Hepatocyte (in vitro differentiated cells): ENCODE data around the gene GNAS. TPM values are rescaled to one million over a fixed set of nuclear protein-coding genes. Genes with fewer than 3 reads are reported as not detected.

Source experiments
- DNase-seq: peaks from one replicate; pipeline ENCODE4 v3.0.0-alpha.2; 2016; ENCODE audit warnings: low spot score
- H2AFZ ChIP-seq: fragments of 200-600 bp; sonication (generic); 2 replicates; pipeline ENCODE4 v1.6.0; 2016; ENCODE audit warnings: antibody characterized with exemption, mild to moderate bottlenecking
- H3K27ac ChIP-seq: fragments of 200-600 bp; sonication (generic); 2 replicates; pipeline ENCODE4 v1.5.1; 2016; ENCODE audit warnings: mild to moderate bottlenecking
- H3K27me3 ChIP-seq: fragments of 200-600 bp; sonication (generic); 2 replicates; pipeline ENCODE4 v1.6.1; 2016
- H3K36me3 ChIP-seq: fragments of 200-600 bp; sonication (generic); replicated peaks from 2 replicates; pipeline ENCODE4 v1.5.1; 2016; ENCODE audit warnings: low read depth; ENCODE audit not compliant: insufficient read depth
- H3K4me1 ChIP-seq: fragments of 200-600 bp; sonication (generic); 2 replicates; pipeline ENCODE4 v1.5.1; 2016; ENCODE audit warnings: mild to moderate bottlenecking, moderate library complexity; ENCODE audit not compliant: insufficient read depth
- H3K4me2 ChIP-seq: fragments of 200-600 bp; sonication (generic); 2 replicates; pipeline ENCODE4 v1.6.0; 2016
- H3K4me3 ChIP-seq: fragments of 200-600 bp; sonication (generic); 2 replicates; pipeline ENCODE4 v1.5.1; 2016; ENCODE audit warnings: mild to moderate bottlenecking
- H3K79me2 ChIP-seq: fragments of 200-600 bp; sonication (generic); 2 replicates; pipeline ENCODE4 v1.6.0; 2017; ENCODE audit warnings: mild to moderate bottlenecking
- H3K9me2 ChIP-seq: fragments of 200-600 bp; sonication (generic); replicated peaks from 2 replicates; pipeline ENCODE4 v1.6.0; 2017; ENCODE audit warnings: mild to moderate bottlenecking; ENCODE audit not compliant: insufficient read depth
- H3K9me3 ChIP-seq: fragments of 200-600 bp; sonication (generic); 2 replicates; pipeline ENCODE4 v1.5.1; 2016; ENCODE audit warnings: low read depth, mild to moderate bottlenecking
- H4K20me1 ChIP-seq: fragments of 200-600 bp; sonication (generic); 2 replicates; pipeline ENCODE4 v1.6.0; 2016; ENCODE audit warnings: mild to moderate bottlenecking; ENCODE audit not compliant: insufficient read depth, poor library complexity, severe bottlenecking
- CTCF ChIP-seq: fragments of 200-600 bp; sonication (generic); IDR thresholded peaks from 2 replicates; pipeline ENCODE4 v1.5.1; 2016; ENCODE audit warnings: antibody characterized with exemption, mild to moderate bottlenecking; ENCODE audit not compliant: poor library complexity
- EZH2 ChIP-seq: fragments of 200-600 bp; sonication (generic); IDR thresholded peaks from 2 replicates; pipeline ENCODE4 v1.6.1; 2016; ENCODE audit warnings: antibody characterized with exemption, mild to moderate bottlenecking, borderline replicate concordance
- EZH2phosphoT487 ChIP-seq: fragments of 200-600 bp; sonication (generic); IDR thresholded peaks from one replicate; pipeline ENCODE4 v1.6.1; 2018; ENCODE audit warnings: antibody characterized with exemption, mild to moderate bottlenecking, low read depth, moderate library complexity; ENCODE audit not compliant: unreplicated experiment, severe bottlenecking
- WGBS: methylation state at CpG from one replicate; pipeline ENCODE4 v1.1.6; 2016; ENCODE audit warnings: low lambda C conversion rate; ENCODE audit errors: missing lambda C conversion rate; 5-methylcytosine and 5-hydroxymethylcytosine counted together
- polyA plus RNA-seq: library from polyadenylated mRNA; unstranded; fragments of >200 nt; fragmentation: Nextera tagmentation; extraction: Ambion mirVana; gene quantifications from 2 replicates; pipeline ENCODE4 v1.2.1, GENCODE V29; 2016
- total RNA-seq: library from RNA; depleted of rRNA; stranded (reverse); fragments of >200 nt; gene quantifications from 2 replicates; pipeline ENCODE4 v1.2.3, GENCODE V29; 2014

The GNAS gene
- total and polyA plus RNA-seq, 2 experiments from 2014 or later = 897 to 1,649 TPM

- TF ChIP-seq CTCF = no peak
- TF ChIP-seq EZH2 = no peak
- no peak for TF ChIP-seq EZH2phosphoT487
- 100% methylated on average over 2 of the region's 2 CpGs for WGBS
- Histone ChIP-seq H3K4me2 (no peak overlapping the region), H3K27me3 (no peaks in the 10 kb centered on the region), H3K4me1 (peaks cover 18% of the 10 kb centered on the region), H3K4me3 (no peak overlapping the region), H3K27ac (no peak overlapping the region), H3K9me3 (no peaks in the 10 kb centered on the region), H2AFZ (no peak overlapping the region), H3K9me2 (no peaks in the 10 kb centered on the region), H3K79me2 (peaks cover 12% of the 10 kb centered on the region), H3K36me3 (peaks cover 11% of the 10 kb centered on the region), H4K20me1 (peaks cover 18% of the 10 kb centered on the region)
- DNase-seq = no peak
Measured at GRCh38 chr20:58911309-58911708, 58.8 kb downstream of the GNAS start.

- H3K4me1 ChIP-seq = peaks cover 13% of the 10 kb centered on the region
- peaks cover 11% of the 10 kb centered on the region for H3K36me3 ChIP-seq
- WGBS = 97% methylated on average over 3 of the region's 3 CpGs
- H3K4me3 ChIP-seq = no peak overlapping the region
- no peak overlapping the region for H3K27ac ChIP-seq
- H4K20me1 ChIP-seq = peaks cover 12% of the 10 kb centered on the region
- no peaks in the 10 kb centered on the region for H3K27me3 ChIP-seq
- DNase-seq = no peak
- no peak overlapping the region for H2AFZ ChIP-seq
- no peaks in the 10 kb centered on the region for H3K9me3 ChIP-seq
- H3K79me2 ChIP-seq = peaks cover 10% of the 10 kb centered on the region
- TF ChIP-seq EZH2 (no peak), EZH2phosphoT487 (no peak), CTCF (no peak)
- no peak overlapping the region for H3K4me2 ChIP-seq
- no peaks in the 10 kb centered on the region for H3K9me2 ChIP-seq
Measured at GRCh38 chr20:58911970-58912369, 59.5 kb downstream of the GNAS start.

- Histone ChIP-seq H3K9me2 (no peaks in the 10 kb centered on the region), H3K79me2 (peaks cover 8% of the 10 kb centered on the region), H2AFZ (no peak overlapping the region), H3K4me3 (no peak overlapping the region), H3K27me3 (no peaks in the 10 kb centered on the region), H3K9me3 (no peaks in the 10 kb centered on the region), H3K27ac (no peak overlapping the region), H3K4me1 (peaks cover 5% of the 10 kb centered on the region), H3K4me2 (no peak overlapping the region), H4K20me1 (peaks cover 5% of the 10 kb centered on the region), H3K36me3 (peaks cover 11% of the 10 kb centered on the region)
- no peak for DNase-seq
- WGBS = 97% methylated on average over 4 of the region's 4 CpGs
- TF ChIP-seq CTCF (no peak), EZH2phosphoT487 (no peak), EZH2 (no peak)
Measured at GRCh38 chr20:58913079-58913478, 60.6 kb downstream of the GNAS start.

- TF ChIP-seq CTCF (no peak), EZH2 (no peak), EZH2phosphoT487 (no peak)
- H3K9me2 ChIP-seq = no peaks in the 10 kb centered on the region
- H3K27ac ChIP-seq = no peak overlapping the region
- DNase-seq = no peak
- WGBS = 94% methylated on average over 6 of the region's 6 CpGs
- no peak overlapping the region for H3K4me3 ChIP-seq
- H3K27me3 ChIP-seq = no peaks in the 10 kb centered on the region
- H3K79me2 ChIP-seq = no peaks in the 10 kb centered on the region
- H3K9me3 ChIP-seq = no peaks in the 10 kb centered on the region
- no peaks in the 10 kb centered on the region for H3K36me3 ChIP-seq
- H3K4me1 ChIP-seq = no peaks in the 10 kb centered on the region
- H3K4me2 ChIP-seq = no peak overlapping the region
- no peaks in the 10 kb centered on the region for H4K20me1 ChIP-seq
- no peak overlapping the region for H2AFZ ChIP-seq
Measured at GRCh38 chr20:58918621-58919020, 66.1 kb downstream of the GNAS start.
